ENCODE results near the gene FAM78A. TPM values are rescaled to one million over a fixed set of nuclear protein-coding genes. Genes with fewer than 3 reads are reported as not detected.
"Not testable (repeated sequence)": the region's sequence is repeated elsewhere in the genome, so short reads cannot be mapped to it uniquely, and the experiment has no call there.

FAM78A gene
- total RNA-seq, 1 experiment from 2014 or later, result 3.4 TPM

DNA sequence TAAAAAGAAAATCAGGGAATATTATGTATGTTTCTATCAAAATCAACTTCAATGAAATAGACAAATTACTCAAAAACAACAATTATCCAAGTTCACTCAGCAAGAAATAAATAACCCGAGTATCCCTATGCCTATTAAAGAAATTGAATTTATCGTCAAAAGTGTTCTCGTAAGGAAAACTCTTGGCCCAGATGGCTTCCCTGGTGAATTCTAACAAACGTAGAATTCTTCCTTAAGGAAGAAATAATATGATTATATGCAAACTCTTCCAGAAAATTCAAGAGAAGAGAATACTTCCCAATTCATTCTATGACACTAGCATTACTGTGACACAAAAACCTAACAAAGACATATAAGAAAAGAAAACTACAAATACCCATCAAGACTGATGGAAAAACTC is 29.7 kb downstream of the FAM78A start (continued):
- TF ChIP-seq, protein P1, sequence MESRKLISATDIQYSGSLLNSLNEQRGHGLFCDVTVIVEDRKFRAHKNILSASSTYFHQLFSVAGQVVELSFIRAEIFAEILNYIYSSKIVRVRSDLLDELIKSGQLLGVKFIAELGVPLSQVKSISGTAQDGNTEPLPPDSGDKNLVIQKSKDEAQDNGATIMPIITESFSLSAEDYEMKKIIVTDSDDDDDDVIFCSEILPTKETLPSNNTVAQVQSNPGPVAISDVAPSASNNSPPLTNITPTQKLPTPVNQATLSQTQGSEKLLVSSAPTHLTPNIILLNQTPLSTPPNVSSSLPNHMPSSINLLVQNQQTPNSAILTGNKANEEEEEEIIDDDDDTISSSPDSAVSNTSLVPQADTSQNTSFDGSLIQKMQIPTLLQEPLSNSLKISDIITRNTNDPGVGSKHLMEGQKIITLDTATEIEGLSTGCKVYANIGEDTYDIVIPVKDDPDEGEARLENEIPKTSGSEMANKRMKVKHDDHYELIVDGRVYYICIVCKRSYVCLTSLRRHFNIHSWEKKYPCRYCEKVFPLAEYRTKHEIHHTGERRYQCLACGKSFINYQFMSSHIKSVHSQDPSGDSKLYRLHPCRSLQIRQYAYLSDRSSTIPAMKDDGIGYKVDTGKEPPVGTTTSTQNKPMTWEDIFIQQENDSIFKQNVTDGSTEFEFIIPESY (IDR thresholded peaks at IDR 0.05; ENCODE audit: extremely low read depth, insufficient replicate concordance, low read length), result no peak
- no peak for TF ChIP-seq YY1 (IDR thresholded peaks at IDR 0.05; ENCODE audit: extremely low read depth, insufficient replicate concordance, low read depth, low read length)
- no peak for TF ChIP-seq FOSL1 (IDR thresholded peaks at IDR 0.05; ENCODE audit: low read depth)
- TF ChIP-seq POLR2AphosphoS5 (IDR thresholded peaks at IDR 0.05; ENCODE audit: low read depth, low read length), result no peak
- TF ChIP-seq JUND (IDR thresholded peaks at IDR 0.05), result no peak
- TF ChIP-seq CTCF (IDR thresholded peaks at IDR 0.05 in 2 of 3, conservative IDR thresholded peaks at IDR 0.05 in 1 of 3; ENCODE audit: borderline replicate concordance in 1 of 3, insufficient read depth in 1 of 3, low read depth in 2 of 3, low read length in 2 of 3), result no peak

GRCh38 chr9:131244331-131244730 is 32.0 kb downstream of the FAM78A start:
- H3K27me3 ChIP-seq (ENCODE audit: insufficient read depth, low read length); H3K9ac ChIP-seq (ENCODE audit: low read length); H3K4me2 ChIP-seq (ENCODE audit: low read length); RAD21 ChIA-PET (ENCODE audit: low non-redundant PET in 1 of 2, low total read pairs in 2 of 2, uncharacterized antibody in 2 of 2, unreplicated experiment in 2 of 2); DNase-seq (ENCODE audit: low read depth, low spot score); H3K4me3 ChIP-seq (replicated peaks in 1 of 2; ENCODE audit: low read depth in 1 of 2, low read length in 2 of 2); H3K27ac ChIP-seq (ENCODE audit: low read depth, low read length); H2AFZ ChIP-seq (ENCODE audit: low read depth, low read length, poor library complexity, severe bottlenecking); H3K79me2 ChIP-seq (ENCODE audit: insufficient read depth, low read length); CTCF ChIA-PET; intact Hi-C loops (cut with micrococcal nuclease); H3K36me3 ChIP-seq (ENCODE audit: control insufficient read depth in 1 of 2, insufficient read depth in 2 of 2, low read length in 2 of 2); H4K20me1 ChIP-seq (ENCODE audit: insufficient read depth); POLR2A ChIA-PET; ATAC-seq; H3K4me1 ChIP-seq (ENCODE audit: control insufficient read depth in 1 of 2, insufficient read depth in 2 of 2, low read length in 2 of 2); BruUV-seq (replicated peaks); H3K9me2 ChIP-seq (ENCODE audit: insufficient read depth); H3K9me3 ChIP-seq (ENCODE audit: control insufficient read depth in 1 of 2, insufficient read depth in 1 of 2, low read depth in 1 of 2, low read length in 2 of 2): not testable (repeated sequence)

Measured in HCT116 (cell line).